ENCODE results near the gene FBXW7. TPM values are rescaled to one million over a fixed set of nuclear protein-coding genes. Genes with fewer than 3 reads are reported as not detected.

The FBXW7 gene
- total RNA-seq, 2 donors from 2014 or later, result 29.3 to 29.5 TPM

GRCh38 chr4:152331042-152331441 is 204.8 kb downstream of the FBXW7 start:
- intact Hi-C loops (cut with DNase I), result no loop called here
- Histone ChIP-seq H3K4me3 (no peak overlapping the region), H3K4me1 (no peaks in the 10 kb centered on the region), H3K9ac (ENCODE audit: low read depth in 2 of 2, low read length in 2 of 2) (no peak overlapping the region), H3K27ac (no peak overlapping the region), H3K9me3 (no peaks in the 10 kb centered on the region), H3K36me3 (no peaks in the 10 kb centered on the region), H3K27me3 (no peaks in the 10 kb centered on the region)
- no peak for TF ChIP-seq CTCF (IDR thresholded peaks at IDR 0.05)
- DNase-seq, result no peak

- H3K4me1 ChIP-seq, result no peaks in the 10 kb centered on the region
- H3K9ac ChIP-seq (ENCODE audit: low read depth in 2 of 2, low read length in 2 of 2), result no peak overlapping the region
- TF ChIP-seq CTCF (IDR thresholded peaks at IDR 0.05), result no peak
- no peaks in the 10 kb centered on the region for H3K27me3 ChIP-seq
- no peak for DNase-seq
- intact Hi-C loops (cut with DNase I), result no loop called here
- no peaks in the 10 kb centered on the region for H3K36me3 ChIP-seq
- no peak overlapping the region for H3K4me3 ChIP-seq
- H3K27ac ChIP-seq, result no peak overlapping the region
- H3K9me3 ChIP-seq, result no peaks in the 10 kb centered on the region
These were observed 207.3 kb downstream of the FBXW7 start for GRCh38 chr4:152328582-152328981.

- Histone ChIP-seq H3K36me3 (no peaks in the 10 kb centered on the region), H3K27me3 (no peaks in the 10 kb centered on the region), H3K27ac (no peak overlapping the region), H3K9ac (ENCODE audit: low read depth in 2 of 2, low read length in 2 of 2) (no peak overlapping the region), H3K4me1 (no peaks in the 10 kb centered on the region), H3K9me3 (no peaks in the 10 kb centered on the region), H3K4me3 (no peak overlapping the region)
- no peak for DNase-seq
- intact Hi-C loops (cut with DNase I), result no loop called here
- TF ChIP-seq CTCF (IDR thresholded peaks at IDR 0.05), result no peak
These were observed 208.1 kb downstream of the FBXW7 start for GRCh38 chr4:152327606-152328453.

- Histone ChIP-seq H3K27me3 (no peaks in the 10 kb centered on the region), H3K4me3 (no peak overlapping the region), H3K9me3 (no peaks in the 10 kb centered on the region), H3K9ac (ENCODE audit: low read depth in 2 of 2, low read length in 2 of 2) (no peak overlapping the region), H3K36me3 (no peaks in the 10 kb centered on the region), H3K4me1 (no peaks in the 10 kb centered on the region), H3K27ac (no peak overlapping the region)
- DNase-seq, result no peak
- no peak for TF ChIP-seq CTCF (IDR thresholded peaks at IDR 0.05)
- intact Hi-C loops (cut with DNase I), result no loop called here
These were observed 210.1 kb downstream of the FBXW7 start for GRCh38 chr4:152325831-152326230.

- H3K9ac ChIP-seq (ENCODE audit: low read depth in 2 of 2, low read length in 2 of 2), result no peak overlapping the region
- H3K9me3 ChIP-seq, result no peaks in the 10 kb centered on the region
- no peak overlapping the region for H3K4me3 ChIP-seq
- TF ChIP-seq CTCF (IDR thresholded peaks at IDR 0.05), result no peak
- no peak overlapping the region for H3K27ac ChIP-seq
- H3K27me3 ChIP-seq, result no peaks in the 10 kb centered on the region
- no peak for DNase-seq
- intact Hi-C loops (cut with DNase I), result no loop called here
- H3K4me1 ChIP-seq, result no peaks in the 10 kb centered on the region
- no peaks in the 10 kb centered on the region for H3K36me3 ChIP-seq
These were observed 212.7 kb downstream of the FBXW7 start for GRCh38 chr4:152323221-152323620.

Measured in colonic mucosa (tissue), 4 donors.